ENCODE results near the gene RGMB.

Gene RGMB

GRCh38 chr5:98827588-98828284 lies 54.3 kb downstream of the RGMB start:
- DNase-seq (ENCODE audit: low spot score) = no peak

GRCh38 chr5:98836175-98836574 lies 62.7 kb downstream of the RGMB start:
- DNase-seq (ENCODE audit: low spot score) = no peak

- no peak for DNase-seq (ENCODE audit: low spot score)
Measured at GRCh38 chr5:98839469-98840383, 66.3 kb downstream of the RGMB start.

GRCh38 chr5:98840946-98841345 lies 67.5 kb downstream of the RGMB start:
- DNase-seq (ENCODE audit: low spot score) = no peak

GRCh38 chr5:98843481-98843880 lies 70.0 kb downstream of the RGMB start:
- DNase-seq (ENCODE audit: low spot score) = no peak

- DNase-seq (ENCODE audit: low spot score) = no peak
Measured at GRCh38 chr5:98844865-98845264, 71.4 kb downstream of the RGMB start.

GRCh38 chr5:98845878-98846277 lies 72.4 kb downstream of the RGMB start:
- DNase-seq (ENCODE audit: low spot score) = no peak

Measured in Ammon's horn (tissue), 1 donor.